Stomach smooth muscle (tissue), 2 donors: Measurements from ENCODE around the gene ZNF2.

Experiments used
- H3K27ac ChIP-seq: one replicate; pipeline ENCODE4 v1.7.0; 2013; ENCODE audit warnings: mild to moderate bottlenecking, low read length, inconsistent platforms
- H3K27me3 ChIP-seq, 2 donors: one replicate each; pipeline ENCODE4 v1.7.0; 2013; ENCODE audit warnings: low read length in 2 of 2; ENCODE audit not compliant: insufficient read depth in 2 of 2, control insufficient read depth in 1 of 2
- H3K36me3 ChIP-seq, 2 donors: one replicate each; pipeline ENCODE4 v1.7.0; 2013; ENCODE audit warnings: low read length in 2 of 2; ENCODE audit not compliant: control insufficient read depth in 2 of 2, insufficient read depth in 2 of 2
- H3K4me1 ChIP-seq: one replicate; pipeline ENCODE4 v1.7.0; 2013; ENCODE audit warnings: low read length; ENCODE audit not compliant: control insufficient read depth, insufficient read depth
- H3K4me3 ChIP-seq, 2 donors: one replicate each; pipeline ENCODE4 v1.7.0; 2013; ENCODE audit warnings: low read length in 2 of 2
- H3K9ac ChIP-seq, 2 donors: one replicate each; pipeline ENCODE4 v1.7.0; 2013; ENCODE audit warnings: low read length in 2 of 2, mild to moderate bottlenecking in 1 of 2
- H3K9me3 ChIP-seq, 2 donors: one replicate each; pipeline ENCODE4 v1.7.0; 2013; ENCODE audit warnings: low read length in 2 of 2; ENCODE audit not compliant: control insufficient read depth in 2 of 2
- donor health status: healthy.
- donor health status: Pancreatic carcinoma.

The ZNF2 gene

GRCh38 chr2:95206096-95206495 lies 40.5 kb downstream of the ZNF2 start:
- Histone ChIP-seq H3K27ac (no peak overlapping the region), H3K36me3 (peaks cover 5 to 7% of the 10 kb centered on the region in 2 donors), H3K9me3 (peaks cover 0 to 6% of the 10 kb centered on the region in 2 donors), H3K4me3 (peak overlapping the region; percentile 27 to 89), H3K9ac (no peak overlapping the region), H3K27me3 (no peaks in the 10 kb centered on the region), H3K4me1 (peaks cover 16% of the 10 kb centered on the region)

- peaks cover 17 to 19% of the 10 kb centered on the region in 2 donors for H3K36me3 ChIP-seq
- H3K27me3 ChIP-seq, result no peaks in the 10 kb centered on the region
- peak within 1 kb of the TSS; percentile 80 for H3K9ac ChIP-seq
- peak within 1 kb of the TSS; percentile 89 to 93 for H3K4me3 ChIP-seq
- H3K9me3 ChIP-seq, result peaks cover 10 to 12% of the 10 kb centered on the region in 2 donors
- peak within 1 kb of the TSS; percentile 75 for H3K27ac ChIP-seq
- H3K4me1 ChIP-seq, result peaks cover 16% of the 10 kb centered on the region
Measured at GRCh38 chr2:95207111-95207961, 41.7 kb downstream of the ZNF2 start, which contains the start of gene ZNF892. Gene ZNF892 (plus strand): TSS chr2:95207521. CDS start chr2:95207816, 295 bp downstream.

GRCh38 chr2:95208106-95208505 lies 42.5 kb downstream of the ZNF2 start:
- Histone ChIP-seq H3K27ac (peak overlapping the region; percentile 75), H3K9ac (peak overlapping the region; percentile 80), H3K36me3 (peaks cover 23 to 26% of the 10 kb centered on the region in 2 donors), H3K27me3 (no peaks in the 10 kb centered on the region), H3K9me3 (peaks cover 12 to 13% of the 10 kb centered on the region in 2 donors), H3K4me1 (peaks cover 16% of the 10 kb centered on the region), H3K4me3 (peak overlapping the region; percentile 89 to 93)

GRCh38 chr2:95215018-95215612 lies 49.5 kb downstream of the ZNF2 start:
- Histone ChIP-seq H3K4me1 (no peaks in the 10 kb centered on the region), H3K9ac (no peak overlapping the region), H3K27ac (no peak overlapping the region), H3K36me3 (peaks cover 55 to 64% of the 10 kb centered on the region in 2 donors), H3K9me3 (peaks cover 59 to 60% of the 10 kb centered on the region in 2 donors), H3K27me3 (no peaks in the 10 kb centered on the region), H3K4me3 (peak overlapping the region in 1 of 2 donors; percentile 39)

- no peak overlapping the region for H3K27ac ChIP-seq
- H3K27me3 ChIP-seq, result no peaks in the 10 kb centered on the region
- peaks cover 45 to 49% of the 10 kb centered on the region in 2 donors for H3K9me3 ChIP-seq
- no peak overlapping the region for H3K4me3 ChIP-seq
- H3K4me1 ChIP-seq, result no peaks in the 10 kb centered on the region
- no peak overlapping the region for H3K9ac ChIP-seq
- peaks cover 13 to 34% of the 10 kb centered on the region in 2 donors for H3K36me3 ChIP-seq
Measured at GRCh38 chr2:95220449-95220848, 54.8 kb downstream of the ZNF2 start.

GRCh38 chr2:95225658-95226057 lies 60.0 kb downstream of the ZNF2 start:
- Histone ChIP-seq H3K9me3 (peaks cover 15 to 18% of the 10 kb centered on the region in 2 donors), H3K4me1 (no peaks in the 10 kb centered on the region), H3K9ac (no peak overlapping the region), H3K36me3 (peaks cover 2 to 13% of the 10 kb centered on the region in 2 donors), H3K27ac (no peak overlapping the region), H3K27me3 (no peaks in the 10 kb centered on the region), H3K4me3 (no peak overlapping the region)

- H3K4me1 ChIP-seq, result no peaks in the 10 kb centered on the region
- H3K27ac ChIP-seq, result no peak overlapping the region
- no peaks in the 10 kb centered on the region for H3K36me3 ChIP-seq
- H3K9me3 ChIP-seq, result peaks cover 6 to 26% of the 10 kb centered on the region in 2 donors
- no peak overlapping the region for H3K9ac ChIP-seq
- H3K4me3 ChIP-seq, result no peak overlapping the region
- H3K27me3 ChIP-seq, result no peaks in the 10 kb centered on the region
Measured at GRCh38 chr2:95231723-95232122, 66.1 kb downstream of the ZNF2 start.

GRCh38 chr2:95232232-95232631 lies 66.6 kb downstream of the ZNF2 start:
- Histone ChIP-seq H3K9me3 (peaks cover 6 to 26% of the 10 kb centered on the region in 2 donors), H3K27ac (no peak overlapping the region), H3K9ac (no peak overlapping the region)

More at GRCh38 chr2:95232232-95232631, 66.6 kb downstream of the ZNF2 start:
- no peaks in the 10 kb centered on the region for H3K27me3 ChIP-seq
- no peaks in the 10 kb centered on the region for H3K36me3 ChIP-seq
- no peaks in the 10 kb centered on the region for H3K4me1 ChIP-seq
- H3K4me3 ChIP-seq, result no peak overlapping the region
